ENCODE measurements around the gene SLN.

DNA sequence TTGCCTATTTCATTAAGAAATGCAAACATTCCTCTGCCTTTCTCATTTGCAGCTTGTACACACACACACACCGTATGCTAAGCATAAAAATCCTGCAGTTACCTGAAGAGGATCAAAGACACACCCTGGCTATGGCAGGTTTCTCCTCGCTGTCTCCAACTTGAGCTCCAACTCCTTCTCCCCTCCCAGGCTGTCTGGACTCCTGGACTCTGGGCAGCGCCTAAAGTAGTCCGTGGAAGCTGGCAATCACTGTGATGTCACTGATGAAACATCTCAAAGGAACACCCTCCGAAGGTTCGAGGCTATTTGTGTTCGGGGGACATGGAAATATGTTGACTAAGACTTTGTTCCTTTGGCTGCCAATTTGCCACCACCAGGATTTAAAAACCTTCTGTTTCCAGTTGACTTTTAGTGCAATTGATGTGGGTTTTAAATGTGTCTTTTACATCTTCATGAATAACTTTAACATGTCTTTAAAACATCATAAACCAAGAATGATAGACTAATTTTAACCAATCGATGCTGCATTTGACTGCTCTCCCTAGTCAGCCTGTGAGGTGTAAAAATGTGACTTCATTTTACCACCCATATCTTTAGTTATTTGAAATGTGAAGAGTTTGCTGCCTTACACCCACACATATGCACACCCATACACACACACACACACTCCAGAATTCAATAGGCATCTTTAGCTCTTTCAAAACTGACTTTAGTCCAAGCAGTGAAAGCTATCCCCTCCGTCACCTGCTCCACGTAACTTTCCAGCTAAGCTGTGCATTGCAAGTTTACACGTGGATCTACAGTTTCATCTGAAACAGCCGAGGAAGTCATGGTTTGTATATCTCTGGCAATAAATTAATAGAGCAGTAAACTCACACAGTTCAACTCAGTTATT, at the start of gene SLN:
- no peak for TF ChIP-seq POLR2A (IDR thresholded peaks at IDR 0.05)
- TF ChIP-seq, protein P1, sequence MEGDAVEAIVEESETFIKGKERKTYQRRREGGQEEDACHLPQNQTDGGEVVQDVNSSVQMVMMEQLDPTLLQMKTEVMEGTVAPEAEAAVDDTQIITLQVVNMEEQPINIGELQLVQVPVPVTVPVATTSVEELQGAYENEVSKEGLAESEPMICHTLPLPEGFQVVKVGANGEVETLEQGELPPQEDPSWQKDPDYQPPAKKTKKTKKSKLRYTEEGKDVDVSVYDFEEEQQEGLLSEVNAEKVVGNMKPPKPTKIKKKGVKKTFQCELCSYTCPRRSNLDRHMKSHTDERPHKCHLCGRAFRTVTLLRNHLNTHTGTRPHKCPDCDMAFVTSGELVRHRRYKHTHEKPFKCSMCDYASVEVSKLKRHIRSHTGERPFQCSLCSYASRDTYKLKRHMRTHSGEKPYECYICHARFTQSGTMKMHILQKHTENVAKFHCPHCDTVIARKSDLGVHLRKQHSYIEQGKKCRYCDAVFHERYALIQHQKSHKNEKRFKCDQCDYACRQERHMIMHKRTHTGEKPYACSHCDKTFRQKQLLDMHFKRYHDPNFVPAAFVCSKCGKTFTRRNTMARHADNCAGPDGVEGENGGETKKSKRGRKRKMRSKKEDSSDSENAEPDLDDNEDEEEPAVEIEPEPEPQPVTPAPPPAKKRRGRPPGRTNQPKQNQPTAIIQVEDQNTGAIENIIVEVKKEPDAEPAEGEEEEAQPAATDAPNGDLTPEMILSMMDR (IDR thresholded peaks at IDR 0.05) = no peak
